HG03565 (cell line): ENCODE measurements around the gene DEAF1.

Experiments used
- ATAC-seq: cut with Tn5 transposase; IDR thresholded peaks from one replicate; pipeline ENCODE4 v1.9.1; 2021; ENCODE audit warnings: mild to moderate bottlenecking, moderate library complexity; ENCODE audit not compliant: unreplicated experiment

DEAF1 gene

GRCh38 chr11:614623-615503 is 80.2 kb downstream of the DEAF1 start:
- no peak for ATAC-seq

GRCh38 chr11:614021-614622 is 80.9 kb downstream of the DEAF1 start:
- ATAC-seq: no peak

GRCh38 chr11:613369-613968 is 81.6 kb downstream of the DEAF1 start:
- no peak for ATAC-seq

- no peak for ATAC-seq
Observed at GRCh38 chr11:612961-613300, 82.1 kb downstream of the DEAF1 start.

- ATAC-seq: no peak
Observed at GRCh38 chr11:612201-612960, 82.6 kb downstream of the DEAF1 start.

GRCh38 chr11:611001-611996 is 83.7 kb downstream of the DEAF1 start:
- no peak for ATAC-seq

- no peak for ATAC-seq
Observed at GRCh38 chr11:610146-610801, 84.7 kb downstream of the DEAF1 start.

- ATAC-seq: no peak
Observed at GRCh38 chr11:609341-609811, 85.6 kb downstream of the DEAF1 start.

GRCh38 chr11:608791-609251 is 86.2 kb downstream of the DEAF1 start:
- ATAC-seq: no peak

GRCh38 chr11:607971-608659 is 86.9 kb downstream of the DEAF1 start:
- no peak for ATAC-seq

- no peak for ATAC-seq
Observed at GRCh38 chr11:607020-607780, 87.8 kb downstream of the DEAF1 start.

- ATAC-seq: no peak
Observed at GRCh38 chr11:606245-606644, 88.8 kb downstream of the DEAF1 start.

GRCh38 chr11:605286-606129 is 89.5 kb downstream of the DEAF1 start:
- ATAC-seq: no peak

- ATAC-seq: no peak
Observed at GRCh38 chr11:603154-603553, 91.9 kb downstream of the DEAF1 start.

- no peak for ATAC-seq
Observed at GRCh38 chr11:601573-602245, 93.3 kb downstream of the DEAF1 start.

GRCh38 chr11:598005-598680 is 96.9 kb downstream of the DEAF1 start:
- no peak for ATAC-seq
